COLO829 (cell line): ENCODE results near the gene SRCIN1.

ENCODE experiments used
- DNase-seq: peaks from one replicate; pipeline ENCODE4 v3.0.0; 2012; ENCODE audit warnings: low spot score

The SRCIN1 gene

GRCh38 chr17:38600906-38601305 is 4.8 kb downstream of the SRCIN1 start:
- DNase-seq: no peak

- no peak for DNase-seq
Measured at GRCh38 chr17:38600416-38600815, 5.3 kb downstream of the SRCIN1 start.

DNA sequence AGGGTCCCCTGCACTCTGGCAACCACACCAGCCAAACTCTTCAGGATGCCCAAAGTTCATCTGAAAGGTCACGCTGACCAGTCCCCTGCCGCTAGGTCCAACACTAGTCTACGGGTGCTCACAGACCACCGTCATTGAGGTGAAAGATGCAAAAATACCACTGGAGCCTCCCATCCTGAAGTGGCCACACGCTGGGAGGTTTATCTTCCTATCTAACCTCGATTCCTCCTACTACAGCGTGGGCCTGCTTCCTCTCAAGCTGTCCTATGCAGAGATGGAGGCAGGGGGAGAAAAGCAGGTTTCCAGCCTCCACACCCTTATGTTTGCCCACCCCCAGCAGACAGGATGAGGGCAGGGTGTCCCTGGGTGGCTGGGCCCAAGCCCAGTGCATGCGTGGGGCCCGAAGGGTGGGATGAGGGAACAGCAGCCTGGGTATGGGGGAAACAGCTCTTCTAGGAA is 6.3 kb downstream of the SRCIN1 start:
- DNase-seq: no peak

DNA sequence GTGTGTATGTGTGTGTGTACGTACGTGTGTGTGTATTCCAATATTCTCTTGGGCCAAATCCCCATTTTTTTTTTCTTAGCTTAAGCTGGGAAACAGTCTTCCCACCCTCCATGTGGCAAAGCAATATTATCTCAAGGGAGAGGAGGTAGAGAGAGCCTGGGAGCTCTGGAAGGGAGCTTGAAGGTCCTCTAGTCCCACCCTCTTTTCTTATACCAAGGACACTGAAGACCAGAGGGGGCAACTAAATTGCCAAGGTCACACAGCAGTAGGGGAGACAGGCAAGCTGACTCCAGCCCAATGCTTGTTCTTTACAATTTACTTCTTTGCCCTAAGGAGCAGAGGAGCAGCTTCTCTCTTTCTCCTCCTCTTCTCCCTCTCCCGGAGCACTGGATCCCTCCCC is 6.8 kb downstream of the SRCIN1 start:
- DNase-seq: no peak

- DNase-seq: peak; percentile 72
Measured at GRCh38 chr17:38598536-38598935, 7.2 kb downstream of the SRCIN1 start.

DNA sequence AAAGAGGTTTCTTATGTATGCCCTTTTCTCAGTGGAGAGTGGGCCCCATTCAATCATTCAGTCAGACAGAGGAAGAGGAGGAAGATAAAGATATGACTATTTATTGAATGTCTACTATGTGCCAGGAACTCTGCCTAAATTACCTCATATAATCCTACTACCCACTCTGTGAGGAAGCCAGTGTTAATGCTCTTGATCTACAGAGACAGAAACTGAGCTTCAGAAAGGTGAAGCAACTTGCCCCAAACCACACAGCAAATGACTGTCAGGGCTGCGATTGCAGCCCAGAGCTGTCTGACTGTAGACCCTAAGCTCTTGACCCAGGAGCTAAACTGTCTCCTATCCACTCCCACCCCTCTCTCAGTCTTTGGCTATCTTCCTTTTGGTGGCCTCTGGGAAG is 8.4 kb downstream of the SRCIN1 start:
- DNase-seq: no peak

DNA sequence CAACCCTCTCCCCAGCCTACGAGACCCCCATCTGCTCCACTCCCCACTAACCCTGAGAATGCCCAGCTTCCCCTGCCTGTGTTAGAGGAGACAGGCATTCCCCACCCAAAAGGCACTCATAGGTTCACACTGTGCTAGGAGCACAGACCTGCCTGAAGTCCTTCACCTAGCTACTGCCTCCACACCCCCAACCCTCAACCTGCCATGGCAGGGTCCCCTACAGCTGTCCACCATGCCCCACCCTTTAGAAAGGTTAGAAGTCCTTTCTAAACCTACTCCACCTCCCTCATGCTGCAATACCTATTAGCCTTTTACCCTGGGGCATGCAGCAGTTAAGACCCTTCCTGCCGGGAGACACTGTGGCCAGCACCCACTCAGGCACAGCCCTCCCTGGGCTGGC is 9.1 kb downstream of the SRCIN1 start:
- DNase-seq: no peak

DNA sequence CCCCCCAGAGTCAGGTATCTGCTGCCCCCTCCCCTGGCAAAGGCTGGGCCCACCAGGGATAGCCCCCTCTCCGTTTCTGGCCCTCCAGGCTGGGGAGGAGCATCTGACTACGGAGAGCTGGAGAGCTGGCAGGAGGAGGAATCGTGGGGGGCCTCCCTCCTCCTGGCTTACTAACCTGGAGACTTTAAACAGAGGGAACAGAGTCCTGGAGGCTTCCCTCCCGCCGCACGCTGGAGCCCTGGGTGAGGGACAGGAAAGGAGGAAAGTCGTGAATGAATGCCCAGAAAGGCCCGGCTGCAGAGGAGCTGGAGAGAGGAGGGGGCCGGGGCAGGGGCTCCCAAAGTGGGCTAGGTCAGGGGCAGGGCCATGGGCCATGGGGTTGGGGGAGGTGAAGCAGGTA is 9.9 kb downstream of the SRCIN1 start:
- no peak for DNase-seq

- no peak for DNase-seq
Measured at GRCh38 chr17:38594152-38594551, 11.6 kb downstream of the SRCIN1 start.

- DNase-seq: no peak
Measured at GRCh38 chr17:38592487-38592886, 13.3 kb downstream of the SRCIN1 start.

GRCh38 chr17:38591759-38592241 is 14.0 kb downstream of the SRCIN1 start:
- DNase-seq: no peak

GRCh38 chr17:38590988-38591758 is 14.6 kb downstream of the SRCIN1 start:
- no peak for DNase-seq

- DNase-seq: no peak
Measured at GRCh38 chr17:38589462-38590114, 16.2 kb downstream of the SRCIN1 start.

DNA sequence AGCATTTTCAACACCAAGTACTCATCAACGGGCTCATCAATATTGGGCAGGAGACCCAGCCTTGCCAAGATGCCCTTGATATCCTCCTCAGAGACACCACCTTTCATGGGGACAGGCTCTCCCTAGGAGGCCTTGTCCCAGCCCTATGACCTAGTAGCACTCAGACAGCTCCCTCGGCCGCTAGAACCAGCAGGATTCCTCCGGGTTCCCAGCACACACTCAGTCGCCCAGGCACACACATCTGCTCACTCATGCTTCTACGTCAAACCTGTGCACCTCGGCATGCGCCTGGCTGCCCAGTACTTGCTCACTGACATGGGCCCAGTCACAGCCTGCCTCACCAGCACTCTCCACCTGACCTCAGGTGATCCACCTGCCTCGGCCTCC is 17.0 kb downstream of the SRCIN1 start:
- DNase-seq: no peak

DNA sequence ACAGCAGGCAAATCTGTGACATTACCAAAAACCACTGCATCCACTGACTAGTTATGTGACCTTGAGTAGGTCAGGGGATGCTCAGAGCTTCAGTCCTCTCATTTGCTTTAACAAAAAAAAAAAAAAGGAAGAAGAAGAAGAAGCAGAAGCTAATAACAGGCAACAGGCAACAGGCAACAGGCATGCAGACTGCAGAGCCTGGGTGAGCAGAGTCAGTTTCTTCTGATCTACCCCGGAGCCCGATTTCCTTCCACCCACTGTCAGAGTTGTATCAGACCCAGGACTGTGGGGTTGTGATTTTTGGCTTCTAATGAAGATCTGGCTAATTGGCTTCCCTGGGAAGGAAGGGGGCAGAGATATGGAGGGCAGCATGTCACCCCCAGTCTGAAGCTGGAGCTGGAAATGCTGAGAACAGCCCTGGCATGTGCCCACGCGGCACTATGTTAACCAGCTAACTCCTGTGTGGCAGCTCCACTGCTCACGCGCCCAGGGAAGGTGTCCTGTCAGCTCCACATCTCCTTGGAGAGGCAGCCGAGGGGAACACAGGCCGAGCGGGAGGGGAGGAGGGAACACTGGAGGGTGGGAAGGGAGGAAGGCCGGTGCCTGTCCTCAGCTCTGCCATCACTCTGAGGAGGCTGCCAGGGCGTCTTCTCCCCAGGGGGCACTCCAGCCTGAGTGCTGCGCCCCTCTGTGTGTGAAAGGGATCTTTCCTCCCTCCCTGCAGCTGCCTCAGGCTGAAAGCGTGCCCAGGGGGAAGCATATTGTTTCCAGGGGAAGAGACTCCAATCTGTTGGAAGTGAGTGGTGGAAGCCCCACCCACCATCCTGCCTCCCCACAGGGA is 17.6 kb downstream of the SRCIN1 start:
- DNase-seq: no peak

DNA sequence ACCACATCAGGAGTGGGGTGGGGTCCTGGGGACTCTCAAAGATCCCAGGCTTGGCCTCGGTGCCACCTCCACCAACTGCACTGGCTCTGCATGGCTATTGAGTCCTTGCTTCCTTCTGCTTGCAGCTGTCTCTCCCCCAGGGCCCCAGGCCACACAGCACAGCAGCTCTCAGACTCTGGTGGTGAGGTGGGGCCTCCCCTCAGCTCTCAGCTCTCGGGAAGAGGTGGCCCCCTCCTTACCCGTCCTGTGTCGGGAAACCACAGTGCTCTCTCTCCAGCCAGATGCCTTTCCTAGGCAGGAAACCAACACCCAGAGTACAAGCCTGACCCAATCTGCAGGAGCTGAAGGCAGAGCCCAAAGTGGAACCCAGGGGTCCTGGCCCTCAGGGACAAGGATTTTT is 18.5 kb downstream of the SRCIN1 start:
- DNase-seq: no peak

DNA sequence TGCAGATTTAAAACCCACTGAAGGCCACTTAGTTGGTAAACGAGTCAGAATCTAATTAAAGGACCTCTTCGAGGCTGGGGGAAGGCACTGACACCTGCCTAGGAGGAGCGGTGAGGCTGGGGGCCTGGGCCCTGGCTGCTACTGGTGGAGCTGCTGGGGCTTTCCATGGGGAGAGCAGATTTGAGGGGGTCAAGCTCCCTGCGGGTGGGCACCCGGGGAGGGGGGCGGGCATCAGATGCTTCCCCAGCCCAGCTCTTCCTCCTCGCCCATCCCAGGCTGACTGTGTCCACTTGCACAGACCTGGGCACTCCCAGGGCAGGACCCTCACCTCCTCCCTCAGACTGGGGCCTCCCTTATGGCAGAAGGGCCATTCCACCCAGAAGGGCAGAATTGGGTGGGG is 19.0 kb downstream of the SRCIN1 start:
- no peak for DNase-seq

DNA sequence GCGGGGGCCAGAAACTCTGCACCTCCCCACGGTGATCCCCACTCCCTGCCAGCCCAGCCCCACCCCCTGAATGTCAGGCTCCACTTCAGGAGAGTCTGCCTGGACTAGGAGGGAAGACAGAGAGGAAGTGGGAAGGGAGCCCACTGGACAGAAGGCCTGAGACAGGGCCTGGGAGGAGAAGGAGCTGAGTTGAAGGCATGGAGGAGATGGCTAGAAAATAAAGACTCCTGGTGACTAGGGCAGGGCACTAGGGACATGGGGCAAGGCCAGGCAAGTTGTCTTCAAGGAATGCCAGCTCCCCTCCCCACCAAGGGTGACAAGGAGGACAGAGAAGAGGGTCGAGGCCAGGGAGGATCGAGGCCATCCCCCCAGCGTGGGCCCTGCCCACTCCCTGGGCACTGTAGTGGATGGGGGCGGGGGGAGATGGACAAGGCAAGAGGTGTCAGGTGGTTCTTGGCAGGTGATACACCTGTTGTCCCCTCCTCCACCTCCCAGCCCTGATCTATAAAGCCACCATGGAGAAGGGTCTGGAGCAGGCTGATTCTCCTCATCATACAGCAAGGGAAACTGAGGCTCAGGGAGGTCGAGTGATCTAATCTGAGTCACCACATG is 19.7 kb downstream of the SRCIN1 start:
- no peak for DNase-seq

DNA sequence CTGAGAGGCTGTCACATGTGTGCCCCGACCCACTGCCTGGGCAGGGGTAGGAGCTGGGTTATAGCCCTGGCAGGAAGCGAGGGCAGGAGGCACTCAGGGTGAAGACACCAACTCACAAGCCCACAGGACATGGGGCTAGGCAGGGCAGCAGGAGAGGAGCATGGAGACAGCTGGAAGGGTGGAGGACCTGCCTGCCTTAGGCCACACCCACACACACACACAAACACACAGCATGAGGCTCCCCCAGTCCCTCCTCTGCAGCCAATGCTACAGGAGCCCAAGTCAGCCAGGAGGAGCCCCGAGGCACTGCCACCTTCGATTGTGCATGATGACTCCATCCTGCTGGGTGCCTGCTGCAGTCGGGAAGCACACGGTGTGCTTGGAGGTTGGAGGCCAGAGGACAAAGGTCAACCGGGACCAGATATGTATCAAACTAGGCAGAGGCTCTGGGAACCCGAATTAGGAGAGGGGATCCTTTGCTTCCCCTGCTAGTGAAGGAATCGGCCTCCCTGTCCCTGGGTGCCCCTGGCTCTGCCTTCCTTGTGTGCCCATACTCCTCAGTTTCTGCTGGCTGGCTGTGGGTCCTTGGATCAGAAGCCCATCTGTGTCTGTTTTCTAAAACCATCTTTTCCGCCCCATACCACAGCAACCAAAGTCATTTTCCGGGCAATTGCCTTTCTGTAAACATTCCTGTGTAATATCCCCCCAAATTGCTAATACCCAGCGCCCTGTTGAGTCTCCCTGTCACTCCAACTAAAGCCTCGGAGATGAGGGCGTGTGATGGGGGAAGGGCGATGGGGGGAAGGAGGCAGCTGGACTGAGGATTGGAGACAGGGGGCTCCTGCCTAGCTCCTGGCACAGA is 20.5 kb downstream of the SRCIN1 start:
- no peak for DNase-seq

GRCh38 chr17:38584350-38584925 is 21.3 kb downstream of the SRCIN1 start:
- peak; percentile 66 for DNase-seq

DNA sequence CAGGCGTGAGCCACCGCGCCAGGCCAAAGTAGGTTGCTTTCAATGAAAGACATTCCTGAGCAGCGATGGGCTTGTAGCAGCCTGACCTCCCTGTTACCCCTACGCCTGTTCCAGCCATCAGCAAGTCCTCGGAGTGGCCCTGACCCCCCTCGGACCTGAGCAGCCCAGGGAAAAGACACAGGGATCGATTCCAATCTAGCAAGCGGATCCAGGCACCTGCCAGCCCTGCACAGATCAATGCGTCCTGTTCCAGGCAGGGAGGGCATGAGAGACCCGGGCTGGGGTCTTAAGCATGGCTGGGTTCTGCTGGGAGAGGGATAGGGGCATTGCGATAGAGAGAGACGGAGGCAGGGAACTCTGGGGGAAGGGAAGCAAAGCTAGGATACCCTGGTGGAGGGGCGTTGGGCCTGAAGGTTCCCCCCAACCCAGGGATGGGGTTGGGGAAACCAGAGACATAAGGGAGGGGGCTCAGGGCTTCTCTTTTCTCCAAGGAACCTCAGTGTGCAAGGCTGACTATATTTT is 21.9 kb downstream of the SRCIN1 start:
- DNase-seq: no peak
